Retinal pigment epithelial cell (primary cell): Measurements from ENCODE around the gene PIRT.
A peak's percentile ranks its signal among the peaks of the same experiment; 100 is the strongest.
"Not testable (repeated sequence)": the region's sequence is repeated elsewhere in the genome, so short reads cannot be mapped to it uniquely, and the experiment has no call there.

ENCODE experiments used
- DNase-seq: peaks from one replicate; pipeline ENCODE4 v3.0.0-alpha.2; 2010; ENCODE audit warnings: low read depth
- H3K4me3 ChIP-seq: 2 replicates; pipeline ENCODE4 v1.5.1; 2011; ENCODE audit warnings: mild to moderate bottlenecking, low read length, control low read depth, moderate library complexity
- CTCF ChIP-seq: conservative IDR thresholded peaks from 2 replicates; pipeline ENCODE4 v1.5.1; 2011; ENCODE audit warnings: low read depth, low read length, control low read depth, inconsistent platforms

Gene PIRT

DNA sequence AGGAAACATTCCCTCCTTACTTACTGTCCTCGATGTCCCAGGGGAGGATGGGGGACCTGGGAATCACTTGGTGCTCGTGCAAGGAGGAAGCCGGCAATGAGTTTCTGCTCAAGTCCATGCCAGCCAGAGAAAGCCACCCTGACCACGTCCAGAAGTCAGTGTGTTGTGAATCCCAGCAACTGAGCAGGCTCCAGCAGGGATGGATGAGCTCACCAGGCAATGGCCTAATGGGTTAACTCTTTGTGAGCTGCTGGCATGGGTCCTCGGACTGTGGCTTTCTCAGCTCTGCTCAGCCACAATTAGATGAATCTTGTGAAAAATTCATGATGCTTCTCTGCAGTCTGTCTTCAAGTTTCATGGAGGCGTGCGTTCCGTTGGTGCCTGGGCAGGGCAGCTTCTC is at the start of gene PIRT:
Gene PIRT (minus strand): TSS at position 167 of the 400 bp plus-strand sequence. CDS start 12,442 bp downstream, outside the sequence.
- no peak for DNase-seq
- no peak within 1 kb of the TSS for H3K4me3 ChIP-seq
- no peak for TF ChIP-seq CTCF

GRCh38 chr17:10881959-10882358 is 44.1 kb upstream of the PIRT start:
- no peak for TF ChIP-seq CTCF
- no peak for DNase-seq
- no peak overlapping the region for H3K4me3 ChIP-seq

GRCh38 chr17:10879190-10879836 is 41.4 kb upstream of the PIRT start:
- no peak overlapping the region for H3K4me3 ChIP-seq
- DNase-seq, result no peak
- no peak for TF ChIP-seq CTCF

GRCh38 chr17:10875984-10876555 is 38.2 kb upstream of the PIRT start:
- peak; percentile 52 for TF ChIP-seq CTCF
- DNase-seq, result peak; percentile 2
- H3K4me3 ChIP-seq, result no peak overlapping the region

DNA sequence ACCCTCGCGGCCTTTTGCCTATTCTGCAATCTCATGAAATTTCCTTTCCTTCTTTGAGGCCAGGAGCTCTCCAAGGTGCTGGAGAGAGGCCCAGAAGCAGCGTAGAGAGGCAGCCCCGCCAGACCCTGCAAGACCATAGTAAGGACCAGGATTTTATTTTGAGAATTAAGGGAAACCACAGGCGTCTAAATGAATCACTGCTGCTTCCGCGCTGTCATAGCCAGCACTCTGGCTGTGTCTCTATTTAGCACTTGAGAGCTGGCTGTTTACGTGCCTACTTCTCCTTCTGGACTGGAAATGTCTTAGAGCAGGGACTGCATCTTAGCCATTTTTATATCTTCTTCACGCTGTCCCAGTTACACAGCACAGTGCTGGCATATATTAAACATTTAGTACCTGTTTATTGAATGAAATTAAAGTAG is 37.6 kb upstream of the PIRT start:
- no peak for DNase-seq
- TF ChIP-seq CTCF, result no peak
- H3K4me3 ChIP-seq, result no peak overlapping the region

- no peak overlapping the region for H3K4me3 ChIP-seq
- no peak for DNase-seq
- TF ChIP-seq CTCF, result no peak
These were observed 34.0 kb upstream of the PIRT start for GRCh38 chr17:10871914-10872313.

DNA sequence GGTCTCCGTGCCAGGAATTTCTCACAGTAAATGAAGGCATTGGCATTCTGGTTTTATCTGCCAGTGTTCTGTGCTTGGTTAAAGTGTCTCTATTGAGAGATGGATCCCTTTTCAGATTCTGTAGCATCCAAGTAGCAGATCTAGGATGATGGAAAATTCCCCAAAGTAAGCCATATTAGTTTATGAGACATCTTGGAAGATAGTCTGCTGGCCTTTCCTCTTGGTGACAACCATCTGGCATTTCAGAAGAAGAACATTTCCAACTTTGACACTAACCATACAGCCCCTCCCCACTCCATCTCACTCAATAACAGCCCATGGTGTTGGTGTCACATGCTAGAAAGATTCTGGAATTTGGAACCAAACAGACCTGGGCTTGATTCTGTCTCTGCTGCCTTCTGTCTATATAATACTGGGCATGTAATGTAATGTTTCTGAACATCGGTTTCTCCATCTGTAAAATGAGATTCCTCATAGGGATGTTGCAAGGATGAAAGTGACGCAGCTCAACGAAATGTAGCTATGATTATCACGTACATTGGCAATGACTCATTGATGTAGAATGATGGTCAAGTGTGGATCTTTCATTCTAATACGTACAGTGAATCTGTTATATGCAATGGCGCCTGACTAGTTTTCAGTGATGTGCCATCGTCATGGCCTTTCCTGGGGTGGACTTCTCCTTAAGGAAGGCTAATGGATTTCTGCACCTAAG is 32.6 kb upstream of the PIRT start:
- no peak for DNase-seq
- H3K4me3 ChIP-seq, result no peak overlapping the region
- TF ChIP-seq CTCF, result no peak

- H3K4me3 ChIP-seq, DNase-seq: not testable (repeated sequence)
These were observed 30.9 kb upstream of the PIRT start for GRCh38 chr17:10868744-10869143.
